ENCODE data around the gene TMEM121B.

TMEM121B gene

GRCh38 chr22:17109113-17109865 is 11.9 kb downstream of the TMEM121B start:
- DNase-seq: no peak

- no peak for DNase-seq
Measured at GRCh38 chr22:17108256-17109112, 12.7 kb downstream of the TMEM121B start.

- no peak for DNase-seq
Measured at GRCh38 chr22:17107547-17107810, 13.7 kb downstream of the TMEM121B start.

- DNase-seq: no peak
Measured at GRCh38 chr22:17106785-17107546, 14.2 kb downstream of the TMEM121B start.

- no peak for DNase-seq
Measured at GRCh38 chr22:17106161-17106784, 14.9 kb downstream of the TMEM121B start.

- DNase-seq: no peak
Measured at GRCh38 chr22:17105143-17106129, 15.7 kb downstream of the TMEM121B start.

- no peak for DNase-seq
Measured at GRCh38 chr22:17104336-17104935, 16.7 kb downstream of the TMEM121B start.

- DNase-seq: no peak
Measured at GRCh38 chr22:17103351-17103750, 17.8 kb downstream of the TMEM121B start.

GRCh38 chr22:17102297-17102667 is 18.9 kb downstream of the TMEM121B start:
- no peak for DNase-seq

- no peak for DNase-seq
Measured at GRCh38 chr22:17101475-17102296, 19.5 kb downstream of the TMEM121B start.

- no peak for DNase-seq
Measured at GRCh38 chr22:17100621-17101020, 20.5 kb downstream of the TMEM121B start.

- no peak for DNase-seq
Measured at GRCh38 chr22:17098379-17098819, 22.8 kb downstream of the TMEM121B start.

- no peak for DNase-seq
Measured at GRCh38 chr22:17097701-17098100, 23.5 kb downstream of the TMEM121B start.

- no peak for DNase-seq
Measured at GRCh38 chr22:17097062-17097461, 24.1 kb downstream of the TMEM121B start.

GRCh38 chr22:17096071-17096470 is 25.1 kb downstream of the TMEM121B start:
- DNase-seq: no peak

- DNase-seq: no peak
Measured at GRCh38 chr22:17095538-17095937, 25.6 kb downstream of the TMEM121B start.

GRCh38 chr22:17093081-17093480 is 28.1 kb downstream of the TMEM121B start:
- DNase-seq: no peak

GRCh38 chr22:17091851-17092250 is 29.3 kb downstream of the TMEM121B start:
- DNase-seq: no peak

- no peak for DNase-seq
Measured at GRCh38 chr22:17090550-17090949, 30.6 kb downstream of the TMEM121B start.

- no peak for DNase-seq
Measured at GRCh38 chr22:17087498-17088131, 33.5 kb downstream of the TMEM121B start.

Measured in cortex of kidney (tissue), 1 donor.